AG04449 (cell line): ENCODE results near the gene HCN2.
"Not testable (repeated sequence)": the region's sequence is repeated elsewhere in the genome, so short reads cannot be mapped to it uniquely, and the experiment has no call there.

Experiments
- CTCF ChIA-PET: fragments of 350-600 bp; formaldehyde crosslinking; extraction: SDS; loops from one replicate; lab custom pipeline; 2021; ENCODE audit warnings: antibody characterized with exemption; lab: Yijun Ruan, JAX
- POLR2A ChIA-PET: fragments of 400-600, 350-600 bp; formaldehyde crosslinking; extraction: SDS; loops from one replicate; lab custom pipeline; 2020; ENCODE audit warnings: antibody characterized with exemption, inconsistent platforms; lab: Yijun Ruan, JAX
- DNase-seq: peaks from one replicate; pipeline ENCODE4 v3.0.0-alpha.2; 2010; ENCODE audit warnings: low read depth, low spot score
- H3K4me3 ChIP-seq: 2 replicates; pipeline ENCODE4 v1.5.1; 2011; ENCODE audit warnings: low read depth, mild to moderate bottlenecking, control low read depth, low read length
- TF ChIP-seq, protein P1 (sequence below): IDR thresholded peaks from one replicate; pipeline ENCODE4 v1.5.1; 2011; ENCODE audit warnings: mild to moderate bottlenecking, moderate library complexity, low read length, control low read depth, inconsistent platforms; ENCODE audit not compliant: insufficient read depth; ENCODE audit errors: missing control alignments

The HCN2 gene

GRCh38 chr19:604355-604754 is 14.7 kb downstream of the HCN2 start:
- DNase-seq = no peak
- ChIA-PET CTCF (interaction anchor here (1.0 kb wide), 1 partner anchor 16 kb away, joined by 3 read pairs; no protein-coding TSS in a partner anchor), POLR2A (no interaction called here)
- H3K4me3 ChIP-seq = no peak overlapping the region
- TF ChIP-seq, protein P1, sequence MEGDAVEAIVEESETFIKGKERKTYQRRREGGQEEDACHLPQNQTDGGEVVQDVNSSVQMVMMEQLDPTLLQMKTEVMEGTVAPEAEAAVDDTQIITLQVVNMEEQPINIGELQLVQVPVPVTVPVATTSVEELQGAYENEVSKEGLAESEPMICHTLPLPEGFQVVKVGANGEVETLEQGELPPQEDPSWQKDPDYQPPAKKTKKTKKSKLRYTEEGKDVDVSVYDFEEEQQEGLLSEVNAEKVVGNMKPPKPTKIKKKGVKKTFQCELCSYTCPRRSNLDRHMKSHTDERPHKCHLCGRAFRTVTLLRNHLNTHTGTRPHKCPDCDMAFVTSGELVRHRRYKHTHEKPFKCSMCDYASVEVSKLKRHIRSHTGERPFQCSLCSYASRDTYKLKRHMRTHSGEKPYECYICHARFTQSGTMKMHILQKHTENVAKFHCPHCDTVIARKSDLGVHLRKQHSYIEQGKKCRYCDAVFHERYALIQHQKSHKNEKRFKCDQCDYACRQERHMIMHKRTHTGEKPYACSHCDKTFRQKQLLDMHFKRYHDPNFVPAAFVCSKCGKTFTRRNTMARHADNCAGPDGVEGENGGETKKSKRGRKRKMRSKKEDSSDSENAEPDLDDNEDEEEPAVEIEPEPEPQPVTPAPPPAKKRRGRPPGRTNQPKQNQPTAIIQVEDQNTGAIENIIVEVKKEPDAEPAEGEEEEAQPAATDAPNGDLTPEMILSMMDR = no peak

DNA sequence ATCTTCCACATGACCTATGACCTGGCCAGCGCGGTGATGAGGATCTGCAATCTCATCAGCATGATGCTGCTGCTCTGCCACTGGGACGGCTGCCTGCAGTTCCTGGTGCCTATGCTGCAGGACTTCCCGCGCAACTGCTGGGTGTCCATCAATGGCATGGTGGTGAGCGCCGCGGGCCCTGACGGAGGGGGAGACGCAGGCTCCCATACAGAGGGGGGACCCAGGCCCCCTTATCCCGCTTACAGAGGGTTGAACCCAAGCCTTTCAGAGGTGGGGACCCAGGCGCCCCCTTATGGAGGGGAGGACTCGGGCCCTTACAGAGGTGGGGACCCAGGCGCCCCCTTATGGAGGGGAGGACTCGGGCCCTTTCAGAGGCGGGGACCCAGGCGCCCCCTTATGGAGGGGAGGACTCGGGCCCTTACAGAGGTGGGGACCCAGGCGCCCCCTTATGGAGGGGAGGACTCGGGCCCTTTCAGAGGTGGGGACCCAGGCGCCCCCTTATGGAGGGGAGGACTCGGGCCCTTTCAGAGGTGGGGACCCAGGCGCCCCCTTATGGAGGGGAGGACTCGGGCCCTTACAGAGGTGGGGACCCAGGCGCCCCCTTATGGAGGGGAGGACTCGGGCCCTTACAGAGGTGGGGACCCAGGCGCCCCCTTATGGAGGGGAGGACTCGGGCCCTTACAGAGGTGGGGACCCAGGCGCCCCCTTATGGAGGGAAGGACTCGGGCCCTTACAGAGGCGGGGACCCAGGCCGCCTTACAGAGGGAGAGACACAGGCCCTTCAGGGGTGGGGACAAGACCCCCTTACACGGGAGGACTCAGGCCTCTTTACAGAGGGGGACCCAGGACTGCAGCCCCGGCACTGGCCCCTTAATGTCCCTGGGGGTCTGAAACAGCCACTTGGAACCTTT is 15.6 kb downstream of the HCN2 start:
- POLR2A ChIA-PET, H3K4me3 ChIP-seq, DNase-seq, CTCF ChIA-PET: not testable (repeated sequence)

- TF ChIP-seq, protein P1 = no peak
- H3K4me3 ChIP-seq = no peak overlapping the region
- POLR2A ChIA-PET = no interaction called here
- DNase-seq = no peak
- CTCF ChIA-PET = no interaction called here
Measured at GRCh38 chr19:607301-608154, 17.8 kb downstream of the HCN2 start.

DNA sequence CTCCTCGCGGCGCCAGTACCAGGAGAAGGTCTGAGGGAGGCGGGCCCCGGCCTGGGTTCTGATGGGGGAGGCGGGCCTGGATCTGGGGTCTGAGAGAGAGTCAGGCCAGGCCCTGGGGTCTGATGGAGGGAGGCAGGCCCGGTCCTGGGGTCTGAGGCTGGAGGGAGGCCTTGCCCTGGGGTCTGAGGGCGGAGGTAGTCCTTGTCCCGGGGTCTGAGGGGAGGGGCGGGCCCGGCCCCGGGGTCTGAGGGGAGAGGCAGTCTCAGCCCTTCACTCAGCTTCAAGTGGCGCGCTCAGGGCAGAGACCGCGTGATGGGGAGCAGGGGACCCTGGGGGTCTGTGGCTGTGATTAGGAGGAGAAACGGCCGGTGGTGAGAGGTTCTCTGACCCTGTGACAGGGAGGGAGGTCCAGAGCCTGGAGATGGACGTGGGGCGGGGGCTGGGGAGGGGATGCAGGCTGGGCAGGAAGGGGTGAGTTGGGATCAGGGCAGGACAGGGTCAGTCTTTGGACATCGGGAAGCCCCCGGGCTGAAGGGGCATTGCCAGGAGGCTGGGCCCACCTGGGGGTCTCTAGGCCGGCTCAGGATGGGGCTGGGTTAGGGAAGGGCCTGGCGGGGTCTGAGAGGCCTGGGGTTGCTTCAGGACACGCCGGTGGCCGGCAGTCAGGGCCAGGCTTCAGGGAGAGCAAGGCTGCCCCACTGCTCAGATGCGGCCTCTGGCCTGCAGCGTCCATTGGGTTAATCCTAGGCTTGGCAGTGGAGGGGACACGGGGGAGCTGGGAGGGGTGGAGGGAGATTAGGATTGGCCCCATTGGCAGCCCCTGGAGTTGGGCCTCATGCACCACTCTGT is 18.7 kb downstream of the HCN2 start:
- TF ChIP-seq, protein P1 = no peak
- POLR2A ChIA-PET = no interaction called here
- no peak for DNase-seq
- H3K4me3 ChIP-seq = no peak overlapping the region
- CTCF ChIA-PET = no interaction called here

- ChIA-PET CTCF (no interaction called here), POLR2A (no interaction called here)
- TF ChIP-seq, protein P1 = no peak
- no peak overlapping the region for H3K4me3 ChIP-seq
- no peak for DNase-seq
Measured at GRCh38 chr19:609004-609346, 19.3 kb downstream of the HCN2 start.

- ChIA-PET POLR2A (no interaction called here), CTCF (interaction anchor here (2.6 kb wide), 1 partner anchor 25 kb away, joined by 11 read pairs; no protein-coding TSS in a partner anchor)
- TF ChIP-seq, protein P1 = no peak
- no peak overlapping the region for H3K4me3 ChIP-seq
- no peak for DNase-seq
Measured at GRCh38 chr19:610071-610800, 20.6 kb downstream of the HCN2 start.
